ENCODE results near the gene STX10.
A peak's percentile ranks its signal among the peaks of the same experiment; 100 is the strongest.
"Not testable (repeated sequence)": the region's sequence is repeated elsewhere in the genome, so short reads cannot be mapped to it uniquely, and the experiment has no call there.

The STX10 gene

GRCh38 chr19:13150187-13150930 is at the start of gene STX10, which contains the start of gene IER2:
Gene STX10, minus strand, starts transcription at chr19:13150375. Its CDS starts 202 bp downstream, at chr19:13150173.
Gene IER2, plus strand, starts transcription at chr19:13150411. Its CDS starts 2,776 bp downstream, at chr19:13153187.
- DNase-seq = peak; percentile 82

GRCh38 chr19:13198634-13199033 is 48.5 kb upstream of the STX10 start:
- DNase-seq = no peak

GRCh38 chr19:13195678-13196077 is 45.5 kb upstream of the STX10 start:
- no peak for DNase-seq

GRCh38 chr19:13190781-13191540 is 40.8 kb upstream of the STX10 start:
- DNase-seq = no peak

- DNase-seq = no peak
Measured at GRCh38 chr19:13189600-13189999, 39.4 kb upstream of the STX10 start.

GRCh38 chr19:13187419-13187818 is 37.2 kb upstream of the STX10 start:
- no peak for DNase-seq

DNA sequence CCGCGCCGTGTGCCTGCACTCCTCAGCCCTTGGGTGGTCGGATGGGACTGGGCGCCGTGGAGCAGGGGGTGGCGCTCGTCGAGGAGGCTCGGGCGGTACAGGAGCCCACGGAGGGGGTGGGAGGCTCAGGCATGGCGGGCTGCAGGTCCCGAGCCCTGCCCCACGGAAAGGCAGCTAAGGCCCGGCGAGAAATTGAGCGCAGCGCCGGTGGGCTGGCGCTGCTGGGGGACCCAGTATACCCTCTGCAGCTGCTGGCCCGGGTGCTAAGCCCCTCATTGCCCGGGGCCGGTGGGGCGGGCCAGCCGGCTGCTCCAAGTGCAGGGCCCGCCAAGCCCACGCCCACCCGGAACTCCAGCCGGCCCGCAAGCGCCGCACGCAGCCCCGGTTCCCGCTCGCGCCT is 36.5 kb upstream of the STX10 start:
- not testable (repeated sequence) for DNase-seq

- not testable (repeated sequence) for DNase-seq
Measured at GRCh38 chr19:13185763-13186657, 35.8 kb upstream of the STX10 start.

GRCh38 chr19:13184926-13185325 is 34.8 kb upstream of the STX10 start:
- DNase-seq = not testable (repeated sequence)

- no peak for DNase-seq
Measured at GRCh38 chr19:13181747-13182388, 31.7 kb upstream of the STX10 start.

DNA sequence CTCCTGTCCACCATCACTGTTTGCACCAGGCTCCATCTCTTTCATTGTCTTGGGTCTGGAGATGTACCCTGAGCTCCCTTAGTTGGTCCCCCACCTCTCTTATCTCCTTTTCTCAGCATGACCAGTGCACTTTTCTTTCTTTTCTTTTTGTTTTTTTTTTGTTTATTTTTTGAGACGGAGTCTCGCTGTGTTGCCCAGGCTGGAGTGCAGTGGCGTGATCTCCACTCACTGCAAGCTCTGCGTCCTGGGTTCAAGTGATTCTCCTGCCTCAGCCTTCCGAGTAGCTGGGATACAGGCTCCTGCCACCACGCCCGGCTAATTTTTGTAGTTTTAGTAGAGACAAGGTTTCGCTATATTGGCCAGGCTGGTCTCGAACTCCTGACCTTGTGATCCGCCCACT is 28.1 kb upstream of the STX10 start:
- DNase-seq = not testable (repeated sequence)

- not testable (repeated sequence) for DNase-seq
Measured at GRCh38 chr19:13177584-13177983, 27.4 kb upstream of the STX10 start.

DNA sequence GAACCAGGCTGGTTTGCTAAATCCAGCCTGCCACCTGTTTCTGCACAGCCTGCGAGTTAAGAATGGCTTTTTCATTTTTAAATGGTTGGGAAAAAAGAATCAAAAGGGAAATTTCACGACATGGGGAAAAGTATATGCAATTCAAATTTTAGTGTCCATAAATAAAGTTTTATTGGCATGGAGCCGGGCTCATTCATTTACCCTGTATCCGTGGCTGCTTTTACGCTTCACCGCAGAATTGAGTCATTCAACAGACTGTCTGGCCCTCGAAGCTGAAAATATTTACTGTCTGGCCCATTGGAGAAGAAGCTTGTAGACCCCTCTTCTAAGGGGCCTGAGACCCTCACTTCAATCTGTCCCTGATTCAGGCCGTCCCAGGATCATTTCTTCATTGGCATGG is 26.2 kb upstream of the STX10 start:
- no peak for DNase-seq

GRCh38 chr19:13173139-13173737 is 23.1 kb upstream of the STX10 start:
- peak; percentile 45 for DNase-seq

DNA sequence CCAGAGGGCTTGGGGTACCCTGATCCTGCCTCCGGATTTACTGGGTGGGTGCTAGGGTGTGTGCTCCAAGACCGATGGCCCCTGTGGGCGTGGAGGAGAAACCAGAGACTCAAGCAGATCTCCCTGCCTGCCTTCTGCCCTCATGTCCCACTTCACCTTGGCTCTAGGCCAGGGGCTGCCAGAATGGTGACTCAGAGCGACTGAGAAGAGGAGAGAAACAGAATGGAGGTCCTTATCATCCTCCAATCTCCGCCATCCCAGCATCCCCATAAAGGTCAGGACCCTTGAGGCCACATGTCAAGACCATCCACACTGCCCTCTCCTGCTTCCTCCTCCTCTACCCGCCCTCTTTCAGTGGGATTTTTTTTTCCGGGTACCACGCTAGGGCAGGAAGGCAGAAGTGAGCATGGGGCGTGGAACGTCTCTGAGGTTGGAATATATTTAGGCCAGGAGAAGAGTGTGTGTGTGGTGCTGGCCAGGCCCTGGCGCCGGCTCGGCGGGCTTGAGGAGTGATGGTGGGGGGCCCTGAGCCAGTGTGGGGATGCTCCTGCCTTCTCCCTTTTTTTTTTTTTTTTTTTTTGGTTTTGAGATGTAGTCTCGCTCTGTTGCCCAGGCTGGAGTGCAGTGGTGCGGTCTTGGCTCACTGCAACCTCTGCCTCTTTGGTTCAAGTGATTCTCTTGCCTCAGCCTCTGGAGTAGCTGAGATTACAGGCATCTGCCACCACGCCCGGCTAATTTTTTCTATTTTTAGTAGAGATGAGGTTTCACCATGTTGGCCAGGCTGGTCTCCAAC is 22.4 kb upstream of the STX10 start:
- peak; percentile 87 for DNase-seq

DNA sequence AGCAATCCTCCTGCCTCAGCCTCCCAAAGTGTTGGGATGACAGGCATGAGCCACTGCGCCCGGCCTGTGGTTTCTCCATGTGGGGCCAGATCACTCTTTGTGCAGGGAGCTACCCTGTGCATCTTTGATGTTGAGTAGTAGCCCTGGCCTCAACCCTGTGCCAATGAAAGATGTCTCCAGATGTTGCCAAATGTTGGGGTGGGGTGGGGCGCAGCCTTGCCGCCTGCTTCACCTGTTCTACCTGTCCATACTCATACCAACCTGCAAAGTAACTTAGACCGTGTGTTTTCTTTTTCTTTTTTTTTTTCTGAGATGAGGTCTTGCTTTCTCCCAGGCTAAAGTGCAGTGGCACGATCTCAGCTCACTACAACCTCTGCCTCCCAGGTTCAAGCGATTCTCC is 21.0 kb upstream of the STX10 start:
- DNase-seq = no peak

GRCh38 chr19:13169769-13170168 is 19.6 kb upstream of the STX10 start:
- no peak for DNase-seq

GRCh38 chr19:13166151-13166550 is 16.0 kb upstream of the STX10 start:
- DNase-seq = not testable (repeated sequence)

GRCh38 chr19:13165162-13165997 is 15.2 kb upstream of the STX10 start:
- no peak for DNase-seq
